Activated CD8-positive, alpha-beta memory T cell treated with anti-CD3 and anti-CD28 coated beads, Interleukin-2, amount 50 U/mL, for 1 hour (primary cell): ENCODE results near the gene MIER1.
A peak's percentile ranks its signal among the peaks of the same experiment; 100 is the strongest.
"Not testable (repeated sequence)": the region's sequence is repeated elsewhere in the genome, so short reads cannot be mapped to it uniquely, and the experiment has no call there.

Experiments
- DNase-seq: peaks from one replicate; pipeline ENCODE4 v3.0.0-alpha.2; 2020; ENCODE audit errors: extremely low read depth

MIER1 gene

DNA sequence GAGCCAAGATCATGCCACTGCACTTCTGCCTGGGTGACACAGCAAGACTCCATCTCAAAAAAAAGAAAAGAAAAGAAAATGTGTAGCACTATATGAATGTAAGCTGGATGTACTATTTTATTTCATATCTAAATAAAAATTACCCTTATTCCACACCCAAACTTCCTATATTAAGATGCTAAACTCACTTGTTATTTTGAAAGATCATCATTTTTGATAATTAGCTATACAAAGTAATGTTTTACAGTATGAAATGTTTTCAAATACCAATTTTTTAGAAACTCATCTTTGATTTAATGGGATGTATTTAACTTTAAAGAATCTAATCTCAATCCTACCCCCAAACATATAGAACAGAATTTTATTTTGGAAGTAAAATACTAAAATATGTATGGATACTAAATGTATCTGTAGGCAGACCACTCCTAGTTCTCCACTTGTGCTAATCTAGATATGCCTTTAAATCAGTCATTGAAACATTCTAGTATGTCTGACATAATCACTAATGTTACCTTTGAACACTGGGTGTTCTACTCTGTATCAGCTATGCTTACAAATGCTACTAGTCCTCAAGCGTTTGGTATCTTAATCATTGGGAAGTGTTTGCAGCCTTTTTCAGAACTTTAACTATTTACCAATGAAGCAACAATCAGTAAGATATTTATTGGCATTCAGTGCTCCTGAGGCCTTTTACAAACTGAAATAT is 12.9 kb downstream of the MIER1 start:
- DNase-seq, result no peak

DNA sequence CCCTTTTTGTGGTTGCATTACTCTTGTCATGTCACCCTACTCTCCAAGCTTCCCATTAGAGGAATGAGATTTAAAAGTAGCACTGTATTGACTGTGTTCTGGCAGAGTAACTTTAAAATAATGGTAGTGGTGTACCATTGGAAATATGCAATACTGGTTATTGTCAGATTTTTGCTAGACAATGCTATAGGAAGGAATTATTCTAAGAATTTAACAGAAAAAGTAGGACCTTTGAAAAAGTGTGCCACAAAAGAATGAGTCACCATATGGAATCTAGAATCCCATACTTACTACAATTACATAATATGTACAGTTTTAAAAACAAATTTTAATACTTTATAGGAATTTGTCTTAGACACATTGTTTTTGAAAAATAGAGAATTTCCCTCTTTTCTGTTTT is 13.8 kb downstream of the MIER1 start:
- DNase-seq, result no peak

DNA sequence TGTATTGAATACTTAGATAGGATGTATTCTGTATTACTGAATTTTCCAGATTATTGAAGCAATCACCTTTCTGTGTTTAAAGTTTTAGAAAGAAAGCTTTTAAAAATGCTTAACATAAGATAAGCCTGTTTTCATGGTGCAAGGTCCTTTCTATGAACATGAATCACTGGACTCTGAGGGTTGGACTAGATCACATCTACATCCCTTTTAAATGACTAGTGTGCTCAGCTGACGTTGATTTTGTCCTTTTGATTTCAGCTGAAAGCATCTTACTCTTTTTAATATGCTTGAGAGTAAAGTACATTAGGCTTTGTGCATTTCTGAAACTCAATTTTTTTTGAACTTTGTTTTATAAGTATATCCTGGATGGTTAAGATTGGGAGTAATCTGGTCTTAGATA is 16.2 kb downstream of the MIER1 start:
- DNase-seq, result no peak

DNA sequence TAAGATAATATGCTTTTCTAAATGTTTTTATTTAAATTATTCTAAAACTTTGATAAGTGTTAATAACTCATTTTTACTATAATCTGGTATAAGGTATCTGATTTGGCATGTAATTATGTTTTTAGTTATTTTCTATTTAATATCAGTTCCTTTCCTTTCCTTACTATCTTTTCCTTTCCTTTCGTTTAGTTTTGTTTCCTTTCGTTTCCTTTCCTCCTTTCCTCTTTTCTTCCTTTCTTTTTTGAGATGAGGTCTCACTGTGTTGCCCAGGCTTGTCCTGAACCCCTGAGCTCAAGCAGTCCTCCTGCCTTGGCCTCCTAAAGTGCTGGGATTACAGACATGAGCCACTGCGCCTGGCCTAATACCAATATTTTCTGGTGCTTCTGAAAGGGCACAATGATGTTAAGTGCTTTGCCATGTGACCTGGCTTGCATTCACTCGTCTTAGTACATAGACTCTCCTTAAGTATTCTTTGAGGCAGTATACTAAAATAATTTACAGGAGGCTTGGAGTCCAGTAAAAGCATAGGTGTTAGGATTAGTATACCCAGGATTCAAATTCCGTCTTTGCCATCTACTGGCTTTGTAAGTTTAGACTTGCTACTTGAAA is 18.7 kb downstream of the MIER1 start:
- DNase-seq, result no peak

DNA sequence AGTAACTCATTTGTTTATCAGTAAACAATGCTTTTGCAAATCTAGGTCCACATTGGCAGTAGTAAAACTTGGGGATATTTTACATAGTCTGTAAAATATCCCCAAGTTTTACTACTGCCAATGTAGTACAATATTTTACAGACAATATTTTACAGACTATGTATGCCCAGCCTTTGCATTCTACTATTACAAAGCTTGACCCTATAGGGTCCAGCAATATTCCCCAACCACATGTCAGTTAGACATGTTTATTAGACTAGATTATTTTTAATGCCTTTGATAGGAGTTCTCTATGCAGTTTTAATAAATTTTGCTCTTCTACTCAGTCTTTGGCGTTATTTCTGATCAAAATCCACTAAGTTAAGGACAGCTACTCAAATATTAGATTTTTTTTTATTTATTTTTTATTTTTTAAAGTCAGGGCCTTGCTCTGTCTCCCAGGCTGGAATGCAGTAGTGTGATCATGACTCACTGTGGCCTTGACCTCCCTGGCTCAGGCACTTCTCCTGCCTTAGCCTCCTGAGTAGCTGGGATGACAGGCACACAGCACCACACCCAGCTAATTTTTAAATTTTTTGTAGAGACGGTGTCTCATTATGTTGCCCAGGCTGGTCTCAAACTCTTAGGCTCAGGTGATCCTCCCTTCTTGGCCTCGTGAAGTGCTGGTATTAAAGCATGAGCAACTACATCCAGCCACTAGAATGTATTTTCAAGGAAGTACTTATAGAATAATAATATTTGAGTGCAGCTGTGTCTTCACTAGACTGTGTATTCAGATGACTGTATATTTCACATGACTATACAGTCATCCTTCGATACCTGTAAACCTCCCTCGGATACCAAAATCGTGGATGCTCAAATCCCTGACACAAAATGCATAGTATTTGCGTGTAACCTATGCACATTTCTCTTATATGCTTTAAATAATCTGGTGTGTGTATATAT is 19.8 kb downstream of the MIER1 start:
- no peak for DNase-seq

DNA sequence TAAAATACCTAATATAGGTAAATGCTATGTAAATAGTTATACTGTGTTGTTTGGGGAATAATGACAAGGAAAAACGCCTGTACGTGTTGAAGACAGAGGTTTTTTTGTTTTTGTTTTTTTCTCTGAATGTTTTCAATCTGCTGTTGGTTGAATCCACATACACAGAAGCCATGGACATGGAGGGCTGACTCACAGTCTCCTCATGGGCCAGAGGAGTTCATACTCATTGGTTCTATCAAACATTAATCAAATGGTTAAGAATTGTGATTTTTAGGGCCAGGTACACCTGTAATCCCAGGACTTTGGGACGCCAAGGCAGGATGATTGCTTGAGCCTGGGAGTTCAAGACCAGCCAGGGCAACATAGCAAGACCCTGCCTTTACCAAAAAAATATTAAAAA is 20.5 kb downstream of the MIER1 start:
- no peak for DNase-seq

DNA sequence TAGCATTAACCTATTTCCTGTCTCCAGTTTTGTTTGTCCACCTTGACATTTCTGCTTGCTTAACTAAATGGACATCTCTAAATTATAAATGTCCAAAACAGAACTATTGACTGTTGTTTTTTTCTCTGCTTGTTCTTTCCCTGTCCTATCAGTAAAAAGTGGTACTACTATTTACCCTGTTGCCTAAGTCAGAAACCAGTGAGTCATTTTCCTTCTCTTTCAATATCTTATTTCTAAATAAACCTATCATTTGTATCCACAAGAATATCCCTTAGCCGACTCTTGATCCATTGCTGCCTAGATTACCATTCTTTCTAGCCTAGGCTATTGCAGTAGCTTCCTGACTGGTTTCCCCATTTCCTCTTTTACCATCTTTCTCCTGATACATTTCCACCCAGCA is 22.5 kb downstream of the MIER1 start:
- DNase-seq, result no peak

DNA sequence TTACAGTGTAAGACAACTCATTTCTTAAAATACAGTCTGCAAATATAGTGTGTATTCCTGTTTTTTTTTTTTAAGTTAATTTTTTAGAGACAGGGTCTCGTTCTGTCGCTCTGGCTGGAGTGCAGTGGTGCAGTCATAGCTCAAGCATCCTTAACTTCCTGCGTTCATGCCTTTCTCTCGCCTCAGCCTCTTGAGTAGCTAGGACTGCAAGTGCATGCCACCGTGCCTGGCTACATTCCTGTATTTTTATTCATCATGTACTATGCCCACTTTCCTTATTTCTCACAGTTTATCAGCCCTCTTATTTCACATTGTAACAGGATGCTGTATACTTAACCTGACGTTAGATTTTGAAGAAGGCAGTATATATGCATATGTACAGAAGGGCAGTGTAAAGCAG is 26.7 kb downstream of the MIER1 start:
- DNase-seq, result no peak

DNA sequence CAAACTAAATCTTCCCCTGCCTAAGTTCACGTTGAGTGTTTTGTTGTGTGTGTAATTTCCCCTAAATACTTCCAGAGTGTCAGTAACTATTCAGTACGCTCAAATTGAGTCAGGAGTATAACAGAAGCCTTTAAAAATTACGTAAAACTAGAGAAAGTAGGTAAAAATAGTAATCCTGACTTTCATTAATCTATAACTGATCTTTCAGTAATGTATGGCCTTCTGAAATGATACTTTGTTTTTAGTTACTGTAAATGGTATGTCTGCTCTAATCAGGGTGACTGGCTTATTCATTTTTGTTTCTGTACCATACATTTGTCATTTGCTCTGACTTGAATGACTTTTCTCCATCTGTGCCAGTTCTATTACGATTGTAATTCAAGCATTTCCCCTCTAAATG is 29.4 kb downstream of the MIER1 start:
- no peak for DNase-seq

DNA sequence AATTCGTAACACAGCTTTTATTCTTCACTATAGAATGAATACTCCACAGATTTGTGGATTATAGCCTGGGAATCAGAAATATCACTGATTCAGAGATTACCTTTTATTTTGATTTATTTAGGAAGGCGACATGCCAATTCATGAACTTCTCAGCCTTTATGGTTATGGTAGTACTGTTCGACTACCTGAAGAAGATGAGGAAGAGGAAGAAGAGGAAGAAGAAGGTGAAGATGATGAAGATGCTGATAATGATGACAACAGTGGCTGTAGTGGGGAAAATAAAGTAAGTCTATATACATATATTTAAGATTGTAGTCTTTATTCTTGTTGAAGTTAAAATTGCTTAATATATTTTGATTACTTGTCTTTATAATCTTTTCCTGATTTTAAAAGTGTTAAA is 33.1 kb downstream of the MIER1 start:
- no peak for DNase-seq

DNA sequence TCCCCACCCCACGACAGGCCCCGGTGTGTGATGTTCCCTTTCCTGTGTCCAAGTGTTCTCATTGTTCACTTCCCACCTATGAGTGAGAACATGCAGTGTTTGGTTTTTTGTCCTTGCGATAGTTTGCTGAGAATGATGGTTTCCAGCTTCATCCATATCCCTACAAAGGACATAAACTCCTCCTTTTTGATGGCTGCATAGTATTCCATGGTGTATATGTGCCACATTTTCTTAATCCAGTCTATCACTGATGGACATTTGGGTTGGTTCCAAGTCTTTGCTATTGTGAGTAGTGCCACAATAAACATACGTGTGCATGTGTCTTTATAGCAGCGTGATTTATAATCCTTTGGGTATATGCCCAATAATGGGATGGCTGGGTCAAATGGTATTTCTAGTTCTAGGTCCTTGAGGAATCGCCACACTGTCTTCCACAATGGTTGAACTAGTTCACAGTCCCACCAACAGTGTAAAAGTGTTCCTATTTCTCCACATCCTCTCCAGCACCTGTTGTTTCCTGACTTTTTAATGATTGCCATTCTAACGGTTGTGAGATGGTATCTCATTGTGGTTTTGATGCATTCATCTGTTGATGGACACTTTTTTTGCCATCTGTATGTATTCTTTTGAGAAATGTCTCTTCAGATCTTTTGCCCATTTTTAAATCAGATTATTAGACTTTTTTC is 41.5 kb downstream of the MIER1 start:
- DNase-seq, result not testable (repeated sequence)

DNA sequence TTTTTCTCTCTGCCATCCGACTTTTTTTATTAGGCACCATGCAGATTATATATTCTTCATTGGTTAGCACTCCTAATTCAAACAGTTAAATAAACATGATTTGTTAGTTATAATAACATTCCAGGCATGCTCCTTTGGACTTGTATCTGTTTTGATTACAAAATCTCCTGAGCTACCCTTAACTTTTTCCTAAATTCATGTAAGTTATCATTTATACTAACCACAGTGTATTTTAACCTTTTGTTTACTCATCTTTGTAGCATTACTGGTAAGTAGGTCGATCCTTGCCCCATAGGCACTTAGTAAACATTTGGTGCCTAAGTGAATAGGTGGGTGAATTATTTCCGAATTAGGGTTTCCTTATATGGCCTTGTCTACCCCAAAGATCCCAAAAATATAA is 43.8 kb downstream of the MIER1 start:
- no peak for DNase-seq

DNA sequence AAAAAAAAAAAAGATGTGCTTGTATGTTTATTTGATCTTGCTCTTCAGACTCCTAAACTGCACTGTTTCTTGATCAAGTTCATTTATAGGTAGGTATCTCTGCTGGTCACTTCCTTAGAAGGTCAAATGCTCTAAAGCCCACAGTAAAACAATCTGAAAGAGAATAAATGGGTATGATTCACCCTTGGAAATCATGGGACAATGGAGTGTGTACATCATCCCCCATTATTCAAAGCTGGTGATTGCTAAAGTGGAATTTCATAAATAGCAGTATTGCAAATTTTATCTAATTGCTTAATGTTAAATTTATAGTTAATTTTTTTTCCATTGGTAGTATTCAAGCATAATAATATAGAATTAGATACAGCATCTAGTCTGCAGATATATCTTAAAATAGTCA is 53.4 kb downstream of the MIER1 start:
- DNase-seq, result no peak

DNA sequence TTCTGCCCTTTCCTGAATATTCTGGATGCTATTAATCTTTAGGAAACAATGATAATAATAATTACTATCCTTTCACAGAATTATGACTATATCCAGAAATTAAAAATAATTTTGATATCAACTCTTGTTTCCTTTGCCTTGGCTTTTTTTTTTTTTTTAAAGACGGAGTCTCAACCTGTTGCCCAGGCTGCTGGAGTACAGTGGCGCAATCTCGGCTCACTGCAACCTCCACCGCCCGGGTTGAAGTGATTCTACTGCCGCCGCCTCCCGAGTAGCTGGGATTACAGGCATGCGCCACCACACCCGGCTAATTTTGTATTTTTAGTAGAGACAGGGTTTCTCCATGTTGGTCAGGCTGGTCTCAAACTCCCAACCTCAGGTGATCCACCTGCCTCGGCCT is 54.8 kb downstream of the MIER1 start:
- not testable (repeated sequence) for DNase-seq

DNA sequence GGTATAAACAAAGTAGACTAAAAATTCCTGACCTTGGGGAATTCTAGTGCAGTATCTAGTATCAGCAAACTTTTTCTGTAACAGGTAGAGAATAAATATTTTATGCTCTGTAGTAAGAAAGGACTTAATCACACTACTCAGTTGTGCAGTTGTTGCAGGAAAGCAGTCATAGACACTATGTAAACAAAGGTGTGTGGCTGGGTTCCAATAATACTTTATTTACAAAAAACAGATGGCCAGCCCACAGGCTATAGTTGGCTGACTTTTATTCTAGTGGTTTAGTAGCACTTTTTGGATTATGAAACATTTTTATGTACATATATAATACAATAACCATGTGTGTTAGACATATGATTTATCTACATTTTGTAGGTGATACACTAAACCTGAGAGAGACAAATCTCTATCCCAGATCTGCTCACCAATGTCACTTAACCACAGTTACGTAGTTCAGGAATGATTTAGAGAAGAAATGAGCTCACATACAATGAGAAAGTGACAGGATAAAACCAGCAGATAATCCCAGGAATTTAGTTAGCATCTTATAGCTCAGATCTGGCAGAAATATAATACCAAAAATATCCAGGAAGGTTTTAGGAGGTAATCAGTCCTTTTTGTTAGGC is 56.1 kb downstream of the MIER1 start:
- DNase-seq, result no peak

DNA sequence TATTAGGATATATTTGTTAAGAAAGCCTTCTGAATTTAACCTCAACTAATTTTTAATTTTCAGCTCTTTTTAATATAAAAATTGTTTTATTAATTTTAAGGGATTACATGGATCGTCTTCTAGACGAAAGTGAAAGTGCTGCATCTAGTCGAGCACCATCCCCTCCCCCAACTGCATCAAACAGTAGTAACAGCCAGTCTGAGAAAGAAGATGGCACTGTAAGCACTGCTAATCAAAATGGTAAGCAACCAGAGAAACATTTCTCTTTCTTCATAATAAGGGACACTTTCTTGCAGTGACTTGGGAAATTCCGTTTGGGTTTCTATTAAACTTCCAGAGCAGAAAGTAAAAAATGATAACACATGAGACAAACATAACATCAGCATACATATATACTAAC is 56.9 kb downstream of the MIER1 start:
- no peak for DNase-seq

DNA sequence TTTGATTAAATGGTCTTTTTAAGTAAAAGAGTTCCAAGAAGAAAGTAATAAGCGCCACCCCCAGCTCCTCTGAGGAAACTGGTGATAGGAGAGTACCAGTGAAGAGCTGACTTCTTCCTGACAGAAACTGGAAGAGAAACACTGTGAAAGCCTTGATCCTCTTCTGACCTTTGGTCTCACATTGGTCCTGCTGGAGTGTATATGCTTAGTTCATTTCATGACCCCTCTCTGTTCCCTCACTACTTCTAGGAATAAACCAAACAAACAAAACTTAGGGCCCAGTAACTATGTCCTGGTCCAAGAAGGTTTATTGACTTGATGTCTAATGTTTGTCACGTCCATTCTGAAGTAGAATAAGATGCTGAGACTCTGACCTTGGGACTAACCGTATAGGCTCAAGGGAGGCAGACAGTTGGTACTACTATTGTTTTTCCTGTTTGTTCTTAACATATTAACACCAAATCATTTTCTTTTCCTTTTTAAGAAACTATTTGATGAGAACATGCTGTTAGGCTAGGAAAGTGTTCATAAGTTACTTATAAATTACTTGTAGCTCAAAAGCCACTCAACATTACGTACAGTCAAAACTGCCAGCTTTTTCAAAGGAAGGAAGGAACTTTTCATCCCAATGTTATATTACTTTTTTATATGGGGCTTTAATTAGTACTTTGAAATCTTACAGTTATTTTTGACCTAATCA is 57.9 kb downstream of the MIER1 start:
- no peak for DNase-seq

DNA sequence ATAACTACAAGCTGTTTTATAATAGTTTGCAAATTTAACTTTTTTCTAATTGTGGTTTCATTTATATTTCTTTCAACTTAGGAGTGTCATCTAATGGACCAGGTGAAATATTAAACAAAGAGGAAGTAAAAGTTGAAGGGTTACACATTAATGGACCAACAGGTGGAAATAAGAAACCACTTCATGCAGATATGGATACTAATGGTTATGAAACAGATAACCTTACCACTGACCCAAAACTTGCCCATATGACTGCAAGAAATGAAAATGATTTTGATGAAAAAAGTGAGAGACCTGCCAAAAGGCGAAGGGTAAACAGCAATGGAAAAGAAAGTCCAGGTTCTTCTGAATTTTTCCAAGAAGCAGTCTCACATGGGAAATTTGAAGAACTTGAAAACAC is 59.7 kb downstream of the MIER1 start:
- DNase-seq, result no peak

DNA sequence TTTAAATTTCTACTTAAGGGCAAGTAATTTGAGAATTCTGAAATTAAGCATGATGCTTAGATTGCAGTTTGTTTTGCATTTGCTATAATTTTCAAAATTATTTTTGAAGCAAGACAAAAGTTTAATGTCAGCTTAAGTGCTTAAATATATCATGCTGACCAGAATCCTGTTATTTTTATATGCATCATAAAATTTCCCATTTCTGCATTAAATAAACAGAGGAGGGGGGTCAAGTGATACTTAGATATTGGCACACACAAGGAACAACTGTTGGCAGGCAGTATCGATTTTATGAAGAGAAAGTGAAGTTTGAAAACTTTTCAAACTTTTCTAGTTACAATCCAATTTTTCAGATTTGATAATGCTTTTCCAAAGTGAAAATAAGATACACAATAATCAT is 61.0 kb downstream of the MIER1 start:
- no peak for DNase-seq

DNA sequence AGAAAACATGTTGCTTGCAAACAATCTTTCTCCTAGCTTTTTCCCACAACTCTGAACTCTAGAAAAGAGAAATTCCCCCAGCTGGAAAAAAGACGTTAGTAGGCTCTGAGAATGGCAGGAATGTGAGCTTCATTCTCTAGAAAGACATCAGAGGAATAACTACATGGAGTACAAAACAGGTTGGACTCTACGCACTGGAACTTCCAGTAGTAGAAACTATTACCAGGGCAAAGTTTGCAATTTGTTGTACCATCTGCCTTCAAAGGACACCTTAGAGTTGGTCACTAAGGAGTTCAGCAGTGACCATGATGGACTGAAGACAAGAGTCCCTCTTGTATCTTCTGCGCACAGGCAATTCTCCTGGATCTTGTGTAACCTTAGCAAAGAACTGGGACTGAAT is 68.3 kb downstream of the MIER1 start:
- DNase-seq, result no peak

DNA sequence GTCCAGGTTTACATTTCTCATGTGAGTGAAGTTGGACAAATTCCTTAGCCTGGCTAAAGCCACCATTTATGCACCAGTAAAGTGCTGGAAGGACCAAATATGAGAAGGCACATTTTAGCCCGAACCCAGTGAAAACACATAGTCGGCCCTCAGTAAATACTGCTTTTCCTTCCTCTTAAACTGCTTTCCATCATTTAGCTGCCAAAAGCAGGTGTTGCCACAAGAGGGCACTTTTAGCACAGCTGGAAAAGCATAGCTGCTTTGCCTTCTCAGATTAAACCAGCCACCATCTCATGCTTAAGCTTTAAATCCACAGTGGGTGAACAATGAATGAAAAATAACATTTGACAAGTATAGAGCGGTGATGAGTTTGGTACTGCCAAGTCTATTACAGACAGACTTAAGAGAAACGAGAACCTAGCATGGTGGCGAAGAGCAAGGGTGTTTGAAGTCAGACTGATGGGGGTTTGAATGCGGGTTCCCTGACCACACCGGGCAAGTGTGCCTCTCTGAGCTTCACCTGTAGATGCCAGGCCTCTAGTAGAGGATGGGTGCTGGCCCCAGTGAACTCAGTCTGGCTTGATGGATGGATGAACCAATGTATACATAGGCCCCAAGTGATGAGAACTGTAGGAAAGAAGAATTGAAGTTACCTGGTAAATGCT is 71.4 kb downstream of the MIER1 start:
- peak; percentile 11 for DNase-seq
